Stomach (tissue), 4 donors: ENCODE measurements around the gene C6orf89.

Source experiments
- POLR2A ChIP-seq, 4 donors: fragments of 450-650 bp; IDR thresholded peaks; one replicate each; pipeline ENCODE4 v1.6.1; 2016; ENCODE audit warnings: antibody characterized with exemption in 4 of 4, control low read depth in 2 of 4, mild to moderate bottlenecking in 1 of 4, moderate library complexity in 1 of 4
- TF ChIP-seq, protein P1 (sequence below), 7 experiments: fragments of 450-650 bp in 4 of 7; fragments of 200-600 bp in 3 of 7; sonication (generic) in 3 of 7; IDR thresholded peaks; one replicate each; pipeline ENCODE4 v1.5.1; 2016 to 2019; ENCODE audit warnings: antibody characterized with exemption in 7 of 7, control low read depth in 2 of 7, mild to moderate bottlenecking in 1 of 7

DNA sequence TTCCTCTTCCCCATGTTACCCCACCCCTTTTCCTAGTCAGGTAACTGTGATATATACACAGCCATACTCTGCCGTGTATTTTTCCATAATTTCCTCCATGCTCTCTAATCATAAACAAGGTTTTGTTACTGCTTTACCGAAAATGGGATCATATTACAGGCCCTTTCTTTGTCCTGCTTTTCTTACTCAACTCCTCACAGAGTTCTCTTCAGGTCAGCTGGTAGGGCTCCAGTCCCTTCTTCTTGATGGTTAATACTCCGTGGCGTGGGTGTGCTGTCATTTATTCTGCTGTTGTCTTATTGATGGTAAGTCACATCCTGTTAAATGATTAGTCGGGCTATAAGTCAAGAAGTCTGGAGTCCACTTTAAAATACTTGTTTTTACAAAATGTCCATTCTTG lies 43.9 kb downstream of the C6orf89 start:
- TF ChIP-seq, protein P1, sequence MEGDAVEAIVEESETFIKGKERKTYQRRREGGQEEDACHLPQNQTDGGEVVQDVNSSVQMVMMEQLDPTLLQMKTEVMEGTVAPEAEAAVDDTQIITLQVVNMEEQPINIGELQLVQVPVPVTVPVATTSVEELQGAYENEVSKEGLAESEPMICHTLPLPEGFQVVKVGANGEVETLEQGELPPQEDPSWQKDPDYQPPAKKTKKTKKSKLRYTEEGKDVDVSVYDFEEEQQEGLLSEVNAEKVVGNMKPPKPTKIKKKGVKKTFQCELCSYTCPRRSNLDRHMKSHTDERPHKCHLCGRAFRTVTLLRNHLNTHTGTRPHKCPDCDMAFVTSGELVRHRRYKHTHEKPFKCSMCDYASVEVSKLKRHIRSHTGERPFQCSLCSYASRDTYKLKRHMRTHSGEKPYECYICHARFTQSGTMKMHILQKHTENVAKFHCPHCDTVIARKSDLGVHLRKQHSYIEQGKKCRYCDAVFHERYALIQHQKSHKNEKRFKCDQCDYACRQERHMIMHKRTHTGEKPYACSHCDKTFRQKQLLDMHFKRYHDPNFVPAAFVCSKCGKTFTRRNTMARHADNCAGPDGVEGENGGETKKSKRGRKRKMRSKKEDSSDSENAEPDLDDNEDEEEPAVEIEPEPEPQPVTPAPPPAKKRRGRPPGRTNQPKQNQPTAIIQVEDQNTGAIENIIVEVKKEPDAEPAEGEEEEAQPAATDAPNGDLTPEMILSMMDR (IDR thresholded peaks at IDR 0.05), result no peak
- no peak for TF ChIP-seq POLR2A (IDR thresholded peaks at IDR 0.05)
